ENCODE results near the gene UBL4A.

UBL4A gene

DNA sequence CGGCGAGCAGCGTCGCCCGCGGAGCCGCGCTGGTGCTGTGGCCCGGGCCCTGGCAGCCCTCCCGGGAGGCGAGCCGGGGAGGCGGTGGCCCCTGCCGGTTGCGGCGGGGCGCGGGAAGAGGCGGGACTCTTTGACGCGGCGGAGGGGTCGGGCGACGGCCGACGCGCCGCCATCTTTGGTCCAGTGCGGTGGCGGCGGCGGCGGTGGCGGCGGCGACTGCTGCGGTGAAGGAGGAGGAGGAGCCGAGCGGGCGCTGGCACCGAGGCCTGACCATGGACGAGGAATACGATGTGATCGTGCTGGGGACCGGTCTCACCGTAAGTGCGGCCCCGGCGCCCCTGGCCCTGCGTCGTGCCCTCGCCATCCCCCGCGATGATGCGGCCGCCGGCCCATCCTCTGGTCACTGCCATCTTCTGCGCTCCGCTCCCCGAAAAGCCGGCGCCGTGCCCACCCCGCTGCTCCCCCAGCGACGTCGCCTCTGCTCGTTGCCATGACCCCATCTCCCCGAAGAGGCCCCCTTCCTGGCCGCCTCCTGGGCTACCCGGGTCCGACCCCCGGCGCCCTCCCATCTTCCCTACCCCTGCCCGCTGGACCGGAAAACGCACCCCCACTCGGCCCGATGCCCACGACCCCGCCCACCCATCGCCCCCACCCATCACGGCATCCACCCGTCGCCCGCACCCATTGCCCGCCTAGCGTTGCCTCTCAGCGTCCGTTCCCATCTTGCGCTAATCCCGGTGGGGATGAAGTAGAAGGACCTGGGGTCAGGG lies 49.2 kb downstream of the UBL4A start, which contains the start of gene GDI1:
Gene GDI1 (plus strand): TSS at position 172 of the 770 bp plus-strand sequence. CDS start 101 bp downstream, at position 273.
- no peak for DNase-seq

- no peak for DNase-seq
These were observed 49.9 kb downstream of the UBL4A start for GRCh38 chrX:154436374-154436982.

DNA sequence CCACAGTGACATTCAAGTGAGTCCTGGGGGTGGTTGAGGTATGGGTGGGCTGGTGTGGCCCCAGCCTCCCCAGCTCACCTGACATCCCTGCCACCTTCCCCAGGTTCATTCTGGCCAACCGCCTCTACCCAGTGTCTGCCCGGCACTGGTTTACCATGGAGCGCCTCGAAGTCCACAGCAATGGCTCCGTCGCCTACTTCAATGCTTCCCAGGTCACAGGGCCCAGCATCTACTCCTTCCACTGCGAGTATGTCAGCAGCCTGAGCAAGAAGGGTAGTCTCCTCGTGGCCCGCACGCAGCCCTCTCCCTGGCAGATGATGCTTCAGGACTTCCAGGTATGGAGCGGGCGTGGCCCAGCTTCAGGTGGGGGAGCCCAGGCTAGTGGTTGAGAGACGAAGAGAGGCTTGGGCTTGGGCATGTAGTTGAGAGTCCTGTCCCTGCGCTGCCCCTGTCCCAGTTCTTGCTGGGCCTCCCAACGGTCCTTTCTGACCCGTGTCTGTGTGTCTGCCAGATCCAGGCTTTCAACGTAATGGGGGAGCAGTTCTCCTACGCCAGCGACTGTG lies 51.2 kb downstream of the UBL4A start:
- DNase-seq, result no peak

DNA sequence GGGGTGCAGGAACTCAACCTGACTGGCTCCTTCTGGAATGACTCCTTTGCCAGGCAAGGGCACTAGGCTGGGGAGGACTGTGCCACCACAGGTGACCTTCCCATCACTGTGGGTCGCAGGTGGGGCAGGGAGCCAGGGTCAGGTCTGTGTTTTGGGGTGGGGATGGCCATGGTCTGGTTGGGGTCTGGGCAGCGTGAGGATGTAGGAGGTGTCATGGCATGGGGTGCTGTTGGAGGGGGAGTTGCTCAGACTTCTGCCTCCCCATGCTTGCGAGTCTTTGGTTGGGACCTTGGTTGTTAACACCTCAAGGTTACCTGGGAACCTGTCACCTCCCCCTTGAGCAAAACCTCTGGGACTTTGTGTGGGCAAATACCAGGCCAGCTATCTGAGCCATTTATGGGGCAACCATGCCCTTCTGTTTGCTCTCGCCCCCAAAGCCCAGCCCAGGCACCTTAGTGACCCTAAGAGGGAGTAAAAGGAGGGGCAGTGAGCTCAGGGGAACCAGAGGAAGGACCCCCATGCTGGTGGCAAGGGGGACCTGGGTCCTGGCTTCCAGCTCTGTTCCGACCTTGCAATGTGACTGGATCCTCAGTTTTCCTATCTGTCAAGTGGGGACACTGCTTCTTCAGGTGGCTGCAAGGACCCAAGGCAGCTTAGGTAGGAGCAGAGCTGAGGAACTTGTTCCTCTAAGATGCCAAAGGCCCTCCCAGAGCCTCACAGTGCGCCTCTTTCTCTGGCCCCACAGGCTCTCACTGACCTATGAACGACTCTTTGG lies 51.8 kb downstream of the UBL4A start:
- DNase-seq, result no peak
